Measurements from ENCODE around the gene MTNR1A. TPM values are rescaled to one million over a fixed set of nuclear protein-coding genes. Genes with fewer than 3 reads are reported as not detected.

The MTNR1A gene
- total and polyA plus RNA-seq, 9 of the 15 experiments (the other 6 are each of a cell fraction or from before 2014, with no cell fraction given) = 0.09 to 0.12 (median 0.10) TPM; not detected in 5

- TF ChIP-seq TEAD4 (IDR thresholded peaks at IDR 0.05; ENCODE audit: low read length) (peak; percentile 10; the same call in 1 of the 2 replicates), TEAD4 (CRISPR knock-in tag; IDR thresholded peaks at IDR 0.05; ENCODE audit: borderline replicate concordance) (no peak), CREB3L1 (IDR thresholded peaks at IDR 0.05; ENCODE audit: borderline replicate concordance, low read depth) (peak; percentile 71; the same call in 1 of the 2 replicates), ZNF133 (CRISPR knock-in tag; IDR thresholded peaks at IDR 0.05) (no peak), ETV1 (tag; conservative IDR thresholded peaks at IDR 0.05; ENCODE audit: low read depth) (peak; percentile 69), SUPT5H (IDR thresholded peaks at IDR 0.05) (peak; percentile 91), ATF3 (IDR thresholded peaks at IDR 0.05) (no peak), ATF3 (CRISPR knock-in tag; conservative IDR thresholded peaks at IDR 0.05) (no peak), NR4A1 (CRISPR knock-in tag; IDR thresholded peaks at IDR 0.05) (no peak), NR4A1 (tag; IDR thresholded peaks at IDR 0.05) (no peak), E2F5 (CRISPR knock-in tag; IDR thresholded peaks at IDR 0.05) (peak; percentile 67; the same call in 1 of the 2 replicates), ZFP30 (CRISPR knock-in tag; IDR thresholded peaks at IDR 0.05; ENCODE audit: borderline replicate concordance) (no peak), ZNF263 (CRISPR knock-in tag; IDR thresholded peaks at IDR 0.05; ENCODE audit: borderline replicate concordance) (no peak; the same call in 1 of the 2 replicates), AFF1 (IDR thresholded peaks at IDR 0.05; ENCODE audit: low read depth in 1 of 2, partially characterized antibody in 2 of 2) (peak in 1 of 2 experiments; percentile 14), NCOR1 (IDR thresholded peaks at IDR 0.05) (0 out of 2 replicates have a peak, but pooled peaks have one; percentile 6), CBX5 (IDR thresholded peaks at IDR 0.05; ENCODE audit: borderline replicate concordance, low read depth) (no peak), POLR2H (tag; IDR thresholded peaks at IDR 0.05; ENCODE audit: low read depth) (peak; percentile 91), HIVEP1 (CRISPR knock-in tag; IDR thresholded peaks at IDR 0.05) (no peak), MNT (conservative IDR thresholded peaks at IDR 0.05) (peak; percentile 83 to 86), CXXC5 (CRISPR knock-in tag; IDR thresholded peaks at IDR 0.05) (peak; percentile 88)
Observed at GRCh38 chr4:186500721-186501304, 54.6 kb downstream of the MTNR1A start (continued).
